Activated naive CD4-positive, alpha-beta T cell (primary cell): ENCODE results near the gene EIF1AX.
"Not testable (repeated sequence)": the region's sequence is repeated elsewhere in the genome, so short reads cannot be mapped to it uniquely, and the experiment has no call there.

Experiments
- DNase-seq, 4 experiments: peaks; one replicate each; lab custom pipeline; 2025; lab: John Stamatoyannopoulos, UW

The EIF1AX gene

GRCh38 chrX:20126833-20127232, 14.8 kb downstream of the EIF1AX start:
- DNase-seq: not testable (repeated sequence)

GRCh38 chrX:20124964-20125363, 16.7 kb downstream of the EIF1AX start:
- DNase-seq: no peak

- DNase-seq: no peak
These were observed 23.4 kb downstream of the EIF1AX start for GRCh38 chrX:20118065-20118824.

GRCh38 chrX:20116577-20117240, 24.9 kb downstream of the EIF1AX start, which contains the start of gene MAP7D2:
MAP7D2 (minus strand) TSS chrX:20116907; CDS start chrX:20116879, 28 bp downstream.
- DNase-seq: no peak

GRCh38 chrX:20116087-20116576, 25.5 kb downstream of the EIF1AX start:
- DNase-seq: no peak

- no peak for DNase-seq
These were observed 29.4 kb downstream of the EIF1AX start for GRCh38 chrX:20112022-20112774.

- DNase-seq: no peak
These were observed 30.4 kb downstream of the EIF1AX start for GRCh38 chrX:20111271-20111670.

- no peak for DNase-seq
These were observed 39.6 kb downstream of the EIF1AX start for GRCh38 chrX:20101934-20102581.

GRCh38 chrX:20091499-20091898, 50.1 kb downstream of the EIF1AX start:
- no peak for DNase-seq

- no peak for DNase-seq
These were observed 51.8 kb downstream of the EIF1AX start for GRCh38 chrX:20089845-20090244.

GRCh38 chrX:20080277-20080676, 61.4 kb downstream of the EIF1AX start:
- DNase-seq: no peak
